Osteocyte (in vitro differentiated cells): ENCODE data around the gene EMD. TPM values are rescaled to one million over a fixed set of nuclear protein-coding genes. Genes with fewer than 3 reads are reported as not detected.

Experiments
- DNase-seq: peaks from one replicate; pipeline ENCODE4 v3.0.0; 2021; ENCODE audit warnings: mixed read lengths; ENCODE audit not compliant: unreplicated experiment; ENCODE audit errors: extremely low spot score
- H3K27ac Mint-ChIP-seq: one replicate; pipeline ENCODE4 v1.8.0; 2021; ENCODE audit warnings: mild to moderate bottlenecking, mixed read lengths; ENCODE audit not compliant: unreplicated experiment
- H3K27me3 Mint-ChIP-seq: one replicate; pipeline ENCODE4 v1.8.0; 2021; ENCODE audit warnings: mixed read lengths; ENCODE audit not compliant: unreplicated experiment
- H3K36me3 Mint-ChIP-seq: one replicate; pipeline ENCODE4 v1.8.0; 2021; ENCODE audit warnings: mixed read lengths; ENCODE audit not compliant: unreplicated experiment
- H3K4me1 Mint-ChIP-seq: one replicate; pipeline ENCODE4 v1.8.0; 2021; ENCODE audit warnings: mixed read lengths; ENCODE audit not compliant: unreplicated experiment
- H3K4me3 Mint-ChIP-seq: one replicate; pipeline ENCODE4 v1.8.0; 2021; ENCODE audit warnings: mild to moderate bottlenecking, moderate library complexity, mixed read lengths; ENCODE audit not compliant: unreplicated experiment
- H3K9me3 Mint-ChIP-seq: one replicate; pipeline ENCODE4 v1.8.0; 2021; ENCODE audit warnings: mixed read lengths; ENCODE audit not compliant: unreplicated experiment
- CTCF ChIP-seq: fragments of 200-600 bp; sonication (generic); IDR thresholded peaks from 2 replicates; pipeline ENCODE4 v1.5.0; 2021; ENCODE audit warnings: antibody characterized with exemption, mild to moderate bottlenecking, moderate library complexity
- total RNA-seq: library from RNA; stranded (reverse); gene quantifications from 2 replicates; pipeline ENCODE4 v1.2.1, GENCODE V29; 2021

Gene EMD
- total RNA-seq, 1 donor from 2014 or later, result 73.1 TPM

DNA sequence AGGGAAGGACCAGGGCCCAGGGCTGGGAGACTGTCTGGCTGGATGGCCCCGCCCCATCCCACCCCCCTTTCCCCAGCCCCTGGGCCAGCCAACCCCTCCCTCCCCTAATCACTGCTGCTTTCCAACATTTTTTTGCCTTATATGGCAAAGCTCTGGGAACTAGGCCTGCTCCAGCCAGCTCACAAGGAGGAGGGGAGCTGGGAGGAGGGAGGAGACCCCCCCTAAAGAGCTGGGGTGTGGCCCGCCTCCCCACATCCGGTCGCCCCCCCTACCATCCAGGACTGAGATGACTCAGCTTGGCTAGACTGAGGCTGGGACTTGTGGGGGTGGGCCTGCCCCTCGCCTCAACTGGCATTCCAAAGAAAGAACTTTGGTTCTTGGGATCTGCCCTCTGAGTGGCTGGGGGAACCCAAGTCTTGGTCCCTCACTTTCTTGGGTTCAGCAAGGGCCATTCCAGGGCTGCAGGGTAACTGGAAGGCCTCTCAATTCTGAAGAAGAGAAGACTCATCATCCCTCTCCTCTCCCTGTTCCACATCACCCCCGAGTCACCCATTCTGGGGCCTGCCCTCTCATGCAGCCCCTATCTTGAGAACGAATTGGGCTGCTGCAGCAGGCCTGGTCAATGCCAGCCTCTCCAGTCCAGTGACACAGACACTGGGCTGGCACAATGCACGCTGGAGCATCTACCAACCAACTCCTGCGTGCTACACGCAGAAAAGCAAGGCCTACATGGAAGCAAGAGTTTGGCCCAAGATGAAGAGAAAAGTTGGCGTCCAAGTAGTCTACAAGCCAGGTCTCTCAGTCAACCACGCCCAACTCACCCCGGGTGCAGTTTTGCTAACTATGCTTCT, 9.4 kb upstream of the EMD start:
- Mint-ChIP-seq H3K27me3 (no peaks in the 10 kb centered on the region), H3K4me3 (peak overlapping the region; percentile 85), H3K36me3 (peaks cover 9% of the 10 kb centered on the region), H3K4me1 (peaks cover 22% of the 10 kb centered on the region), H3K27ac (peak overlapping the region; percentile 92), H3K9me3 (no peaks in the 10 kb centered on the region)
- no peak for TF ChIP-seq CTCF
- peak; percentile 93 for DNase-seq

DNA sequence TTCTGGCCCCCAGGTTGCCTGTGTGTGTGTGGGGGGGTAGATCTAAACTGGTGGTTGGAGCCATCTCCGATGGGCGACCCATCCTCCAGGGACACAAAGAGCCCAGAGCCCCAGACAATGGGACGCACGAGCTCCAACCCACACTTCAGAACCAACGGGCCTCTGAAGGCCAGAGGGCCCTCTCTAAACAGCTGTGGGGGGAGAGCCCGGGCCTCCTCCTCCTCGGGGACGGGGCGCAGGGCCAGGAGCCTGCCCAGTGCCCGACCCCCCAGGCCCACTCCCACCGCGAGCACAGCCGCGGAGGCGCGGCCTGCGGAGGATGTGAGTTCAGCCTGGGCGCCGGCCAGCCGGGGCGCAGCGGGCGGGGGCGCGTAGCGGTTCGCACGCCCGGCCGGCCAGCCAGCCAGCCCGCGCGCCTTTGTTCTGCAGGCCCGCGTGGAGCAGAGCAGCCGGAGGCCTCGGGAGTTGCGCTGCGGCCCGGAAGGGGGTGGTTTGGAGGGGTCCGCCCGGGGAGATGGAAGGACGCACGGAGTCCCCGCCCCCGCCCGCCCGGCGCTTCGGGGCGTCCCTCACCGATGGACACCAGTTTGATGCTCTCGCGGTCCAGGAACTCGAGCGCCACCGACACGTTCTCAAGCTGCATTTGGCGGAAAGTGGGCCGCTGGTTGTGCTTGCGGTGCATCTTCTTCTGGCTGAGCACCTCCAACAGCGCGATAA, 8.6 kb upstream of the EMD start:
- H3K9me3 Mint-ChIP-seq, result no peaks in the 10 kb centered on the region
- peak overlapping the region; percentile 85 for H3K4me3 Mint-ChIP-seq
- DNase-seq, result no peak
- TF ChIP-seq CTCF, result no peak
- peaks cover 7% of the 10 kb centered on the region for H3K36me3 Mint-ChIP-seq
- no peaks in the 10 kb centered on the region for H3K27me3 Mint-ChIP-seq
- H3K4me1 Mint-ChIP-seq, result peaks cover 24% of the 10 kb centered on the region
- H3K27ac Mint-ChIP-seq, result peak overlapping the region; percentile 92

DNA sequence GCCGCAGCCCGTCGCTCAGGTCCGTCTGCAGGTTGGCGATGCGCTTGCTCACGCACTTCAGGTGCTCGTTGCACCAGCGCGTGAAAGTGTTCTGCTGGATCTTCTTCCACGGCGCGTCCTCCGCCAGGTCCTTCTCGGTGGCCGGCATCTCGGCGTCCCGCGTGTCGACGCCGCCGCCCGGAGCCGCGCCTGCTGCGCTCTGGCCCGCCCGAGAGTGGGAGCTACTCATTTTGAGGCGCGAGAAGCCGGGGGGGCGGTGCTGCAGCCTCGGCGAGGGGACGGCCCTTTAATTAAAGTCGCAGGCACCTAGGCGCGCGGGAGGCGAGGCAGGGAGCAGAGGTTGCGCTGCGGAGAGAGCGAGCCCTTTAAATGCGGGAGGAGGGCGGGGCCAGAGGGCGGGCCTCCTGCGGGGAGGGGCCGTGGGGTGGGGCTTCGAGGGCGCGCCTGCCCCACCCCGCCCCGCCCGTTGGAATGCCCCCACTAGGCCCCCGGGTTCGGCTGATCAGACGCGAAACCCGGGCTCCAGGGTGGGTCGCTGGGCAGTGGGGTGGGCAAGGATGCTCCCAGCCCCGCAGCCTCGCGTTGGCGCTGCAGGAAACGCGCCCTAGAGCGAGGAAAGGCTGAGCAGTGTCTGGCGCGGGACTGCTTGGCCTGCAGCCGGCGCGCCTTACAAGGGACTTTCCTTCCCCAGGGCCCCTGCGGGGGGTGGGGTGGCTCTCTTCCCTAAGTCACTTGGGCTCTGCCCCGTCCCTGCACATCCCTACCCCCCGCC, 7.9 kb upstream of the EMD start:
- H3K4me3 Mint-ChIP-seq, result peak overlapping the region; percentile 77
- H3K27ac Mint-ChIP-seq, result peak overlapping the region; percentile 67
- TF ChIP-seq CTCF, result no peak
- peaks cover 23% of the 10 kb centered on the region for H3K4me1 Mint-ChIP-seq
- peak; percentile 96 for DNase-seq
- H3K36me3 Mint-ChIP-seq, result peaks cover 7% of the 10 kb centered on the region
- H3K27me3 Mint-ChIP-seq, result no peaks in the 10 kb centered on the region
- H3K9me3 Mint-ChIP-seq, result no peaks in the 10 kb centered on the region

GRCh38 chrX:154371789-154372300, 7.2 kb upstream of the EMD start:
- DNase-seq, result no peak
- no peaks in the 10 kb centered on the region for H3K9me3 Mint-ChIP-seq
- peaks cover 7% of the 10 kb centered on the region for H3K36me3 Mint-ChIP-seq
- TF ChIP-seq CTCF, result no peak
- H3K4me3 Mint-ChIP-seq, result peak overlapping the region; percentile 64
- H3K27ac Mint-ChIP-seq, result peak overlapping the region; percentile 80
- peaks cover 23% of the 10 kb centered on the region for H3K4me1 Mint-ChIP-seq
- no peaks in the 10 kb centered on the region for H3K27me3 Mint-ChIP-seq
